Common myeloid progenitor, CD34-positive (primary cell): Measurements from ENCODE around the gene PDE2A.

Experiments used
- CTCF ChIA-PET: fragments of 350-600 bp; sonication (Branson Sonifier 250); formaldehyde crosslinking; loops from one replicate; lab custom pipeline; 2021; ENCODE audit warnings: antibody characterized with exemption; lab: Charles Lee
- POLR2A ChIA-PET: fragments of 350-600 bp; sonication (Branson Sonifier 250); formaldehyde crosslinking; loops from one replicate; lab custom pipeline; 2021; ENCODE audit warnings: antibody characterized with exemption; lab: Charles Lee
- DNase-seq, 3 donors: peaks; one replicate each; pipeline versions ENCODE4 v3.0.0 to v3.0.0-alpha.2; 2013
- H3K27ac ChIP-seq, 2 experiments: 1 replicate in 1 of 2; 2 replicates in 1 of 2; pipeline ENCODE4 v1.7.0; 2013; ENCODE audit warnings: inconsistent platforms in 2 of 2, low read length in 2 of 2, mild to moderate bottlenecking in 2 of 2, low read depth in 1 of 2, moderate library complexity in 1 of 2; ENCODE audit not compliant: severe bottlenecking in 2 of 2, insufficient read depth in 1 of 2, poor library complexity in 1 of 2
- H3K27me3 ChIP-seq, 5 experiments: replicated peaks in 2 of 5; 1 replicate in 3 of 5; 2 replicates in 2 of 5; pipeline versions ENCODE4 v1.6.1 to v1.7.0; 2013; ENCODE audit warnings: low read length in 4 of 5, mild to moderate bottlenecking in 2 of 5, moderate library complexity in 2 of 5, inconsistent platforms in 1 of 5; ENCODE audit not compliant: insufficient read depth in 5 of 5, control insufficient read depth in 4 of 5
- H3K36me3 ChIP-seq, 4 experiments: 1 replicate in 2 of 4; 2 replicates in 2 of 4; pipeline versions ENCODE4 v1.6.1 to v1.7.0; 2013; ENCODE audit warnings: low read length in 3 of 4, control low read depth in 1 of 4, mild to moderate bottlenecking in 1 of 4; ENCODE audit not compliant: control insufficient read depth in 4 of 4, insufficient read depth in 4 of 4
- H3K4me1 ChIP-seq, 4 experiments: 1 replicate in 3 of 4; 2 replicates in 1 of 4; pipeline versions ENCODE4 v1.6.1 to v1.7.1; 2013; ENCODE audit warnings: low read length in 3 of 4, mild to moderate bottlenecking in 3 of 4, control low read depth in 1 of 4, inconsistent platforms in 1 of 4, moderate library complexity in 1 of 4; ENCODE audit not compliant: control insufficient read depth in 4 of 4, insufficient read depth in 4 of 4; ENCODE audit errors: control extremely low read depth in 1 of 4
- H3K4me3 ChIP-seq, 7 experiments: 1 replicate in 4 of 7; 2 replicates in 3 of 7; pipeline versions ENCODE4 v1.5.1 to v1.7.0; 2013; ENCODE audit warnings: mild to moderate bottlenecking in 7 of 7, low read length in 6 of 7, moderate library complexity in 6 of 7, inconsistent platforms in 2 of 7, low read depth in 2 of 7, control low read depth in 1 of 7; ENCODE audit not compliant: insufficient read depth in 4 of 7, control insufficient read depth in 1 of 7; ENCODE audit errors: extremely low read depth in 1 of 7
- H3K9me3 ChIP-seq, 5 experiments: 1 replicate in 4 of 5; 2 replicates in 1 of 5; pipeline versions ENCODE4 v1.6.1 to v1.7.1; 2013; ENCODE audit warnings: low read length in 4 of 5, mild to moderate bottlenecking in 2 of 5, inconsistent platforms in 1 of 5, low read depth in 1 of 5, moderate library complexity in 1 of 5; ENCODE audit not compliant: control insufficient read depth in 4 of 5, insufficient read depth in 2 of 5; ENCODE audit errors: control extremely low read depth in 1 of 5
- WGBS: methylation state at CpG from one replicate; pipeline ENCODE4 v1.1.5; 2013; ENCODE audit not compliant: insufficient coverage; 5-methylcytosine and 5-hydroxymethylcytosine counted together

The PDE2A gene

GRCh38 chr11:72546866-72547265 is 127.4 kb downstream of the PDE2A start:
- Histone ChIP-seq H3K27ac (no peak overlapping the region), H3K9me3 (no peaks in the 10 kb centered on the region), H3K4me1 (no peaks in the 10 kb centered on the region), H3K4me3 (no peak overlapping the region), H3K36me3 (no peaks in the 10 kb centered on the region), H3K27me3 (peaks cover 0 to 4% (median 0%) of the 10 kb centered on the region in 5 experiments)
- POLR2A ChIA-PET = no interaction called here
- CTCF ChIA-PET = interaction anchor here (1.1 to 2.1 kb wide), 3 partner anchors 15 to 65 kb away, joined by 3 to 8 read pairs (median 5); no protein-coding TSS in a partner anchor
- no peak for DNase-seq
- WGBS = 81% methylated on average over 6 of the region's 9 CpGs

GRCh38 chr11:72544589-72544988 is 129.6 kb downstream of the PDE2A start:
- WGBS = 88% methylated on average over 2 of the region's 4 CpGs
- H3K4me1 ChIP-seq = no peaks in the 10 kb centered on the region
- H3K27me3 ChIP-seq = peaks cover 0 to 5% (median 2%) of the 10 kb centered on the region in 5 experiments
- DNase-seq = no peak
- H3K9me3 ChIP-seq = no peaks in the 10 kb centered on the region
- ChIA-PET POLR2A (no interaction called here), CTCF (interaction anchor here (1.2 kb wide), 1 partner anchor 52 kb away, joined by 3 read pairs; no protein-coding TSS in a partner anchor)
- no peak overlapping the region for H3K4me3 ChIP-seq
- no peaks in the 10 kb centered on the region for H3K36me3 ChIP-seq
- H3K27ac ChIP-seq = no peak overlapping the region

GRCh38 chr11:72543849-72544542 is 130.2 kb downstream of the PDE2A start:
- H3K4me1 ChIP-seq = no peaks in the 10 kb centered on the region
- POLR2A ChIA-PET = no interaction called here
- CTCF ChIA-PET = interaction anchor here (1.2 kb wide), 1 partner anchor 51 kb away, joined by 3 read pairs; no protein-coding TSS in a partner anchor
- H3K27ac ChIP-seq = no peak overlapping the region
- no peak overlapping the region for H3K4me3 ChIP-seq
- 100% methylated on average over 4 of the region's 6 CpGs for WGBS
- peaks cover 0 to 5% (median 2%) of the 10 kb centered on the region in 5 experiments for H3K27me3 ChIP-seq
- no peaks in the 10 kb centered on the region for H3K9me3 ChIP-seq
- H3K36me3 ChIP-seq = no peaks in the 10 kb centered on the region
- DNase-seq = no peak

GRCh38 chr11:72541257-72541974 is 132.8 kb downstream of the PDE2A start:
- Histone ChIP-seq H3K4me1 (no peaks in the 10 kb centered on the region), H3K36me3 (no peaks in the 10 kb centered on the region), H3K9me3 (no peaks in the 10 kb centered on the region), H3K27ac (no peak overlapping the region), H3K27me3 (peaks cover 0 to 5% (median 2%) of the 10 kb centered on the region in 5 experiments), H3K4me3 (no peak overlapping the region)
- POLR2A ChIA-PET = no interaction called here
- DNase-seq = no peak
- CTCF ChIA-PET = no interaction called here
- WGBS = 93% methylated on average over 4 of the region's 4 CpGs

- H3K4me1 ChIP-seq = no peaks in the 10 kb centered on the region
- ChIA-PET POLR2A (no interaction called here), CTCF (interaction anchor here (0.9 to 2.0 kb wide), 5 partner anchors 11 to 66 kb away, joined by 4 to 5 read pairs (median 4); no protein-coding TSS in a partner anchor)
- no peak for DNase-seq
- H3K36me3 ChIP-seq = no peaks in the 10 kb centered on the region
- WGBS = 80% methylated on average over 1 of the region's 2 CpGs
- H3K27me3 ChIP-seq = peaks cover 2 to 6% (median 2%) of the 10 kb centered on the region in 5 experiments
- no peak overlapping the region for H3K27ac ChIP-seq
- H3K4me3 ChIP-seq = no peak overlapping the region
- no peaks in the 10 kb centered on the region for H3K9me3 ChIP-seq
Measured at GRCh38 chr11:72537051-72537450, 137.2 kb downstream of the PDE2A start.

GRCh38 chr11:72535194-72535547 is 139.1 kb downstream of the PDE2A start:
- Histone ChIP-seq H3K4me3 (no peak overlapping the region), H3K27ac (no peak overlapping the region), H3K9me3 (no peaks in the 10 kb centered on the region), H3K36me3 (no peaks in the 10 kb centered on the region), H3K27me3 (peaks cover 0 to 6% (median 2%) of the 10 kb centered on the region in 5 experiments), H3K4me1 (no peaks in the 10 kb centered on the region)
- CTCF ChIA-PET = interaction anchor here (1.1 kb wide), 1 partner anchor 26 kb away, joined by 3 read pairs; no protein-coding TSS in a partner anchor
- POLR2A ChIA-PET = no interaction called here
- no peak for DNase-seq
- WGBS = 80% methylated on average over 2 of the region's 3 CpGs
